NB4 (cell line): ENCODE data around the gene IGFBPL1.

Experiments
- MYC ChIP-seq: IDR thresholded peaks from 2 replicates; pipeline ENCODE4 v1.6.1; 2011; ENCODE audit warnings: low read depth, low read length
- POLR2A ChIP-seq: IDR thresholded peaks from 2 replicates; pipeline ENCODE4 v1.6.1; 2011; ENCODE audit warnings: mild to moderate bottlenecking; ENCODE audit not compliant: insufficient read length; ENCODE audit errors: extremely low read depth
- TF ChIP-seq, protein P1 (sequence below): IDR thresholded peaks from one replicate; pipeline ENCODE4 v1.5.1; 2012; ENCODE audit warnings: low read depth, low read length
- TF ChIP-seq, protein P2 (sequence below): IDR thresholded peaks from 2 replicates; pipeline ENCODE4 v1.6.1; 2011; ENCODE audit warnings: low read depth, low read length

DNA sequence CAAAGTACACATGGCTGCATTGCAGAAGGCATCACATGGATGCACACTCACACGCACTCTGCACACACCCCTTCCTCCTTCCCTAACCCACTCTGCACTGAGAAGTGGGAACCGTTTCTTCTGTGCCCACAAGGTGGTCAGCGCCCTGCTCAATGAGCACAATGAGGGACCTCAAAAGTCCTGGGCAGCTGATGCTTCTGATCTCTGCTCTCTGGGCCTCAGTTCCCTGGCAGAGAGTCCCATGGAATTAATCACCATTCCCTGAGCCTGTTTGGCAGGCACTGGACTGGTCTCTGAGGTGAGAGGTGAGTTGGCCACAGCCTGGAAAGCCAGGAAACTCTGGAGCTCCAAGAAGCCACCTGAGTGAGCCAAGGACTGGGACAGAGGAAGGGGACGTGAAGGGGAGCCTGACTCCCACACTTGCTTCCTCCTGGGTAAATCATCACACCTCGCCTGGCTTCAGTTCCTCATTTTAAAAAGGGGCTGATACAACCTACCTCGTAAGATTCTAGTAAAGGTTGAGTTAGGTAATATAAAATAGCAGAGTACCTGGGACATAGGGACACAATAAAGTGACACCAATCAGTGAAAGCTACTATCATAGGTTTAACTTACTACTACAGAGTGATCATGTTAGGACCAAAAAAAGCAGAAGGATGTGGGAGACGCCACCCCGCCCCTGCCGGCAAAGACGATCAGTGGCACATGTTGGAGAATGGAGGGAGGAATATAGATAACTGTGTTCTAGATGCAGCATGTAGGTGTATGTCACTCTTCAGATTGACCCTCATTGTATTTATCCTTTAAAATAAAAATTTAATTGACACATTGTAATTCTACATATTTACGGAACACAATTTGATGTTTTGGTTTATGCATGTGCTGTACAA lies 21.1 kb upstream of the IGFBPL1 start:
- TF ChIP-seq POLR2A (no peak), MYC (no peak)
- TF ChIP-seq, protein P1, sequence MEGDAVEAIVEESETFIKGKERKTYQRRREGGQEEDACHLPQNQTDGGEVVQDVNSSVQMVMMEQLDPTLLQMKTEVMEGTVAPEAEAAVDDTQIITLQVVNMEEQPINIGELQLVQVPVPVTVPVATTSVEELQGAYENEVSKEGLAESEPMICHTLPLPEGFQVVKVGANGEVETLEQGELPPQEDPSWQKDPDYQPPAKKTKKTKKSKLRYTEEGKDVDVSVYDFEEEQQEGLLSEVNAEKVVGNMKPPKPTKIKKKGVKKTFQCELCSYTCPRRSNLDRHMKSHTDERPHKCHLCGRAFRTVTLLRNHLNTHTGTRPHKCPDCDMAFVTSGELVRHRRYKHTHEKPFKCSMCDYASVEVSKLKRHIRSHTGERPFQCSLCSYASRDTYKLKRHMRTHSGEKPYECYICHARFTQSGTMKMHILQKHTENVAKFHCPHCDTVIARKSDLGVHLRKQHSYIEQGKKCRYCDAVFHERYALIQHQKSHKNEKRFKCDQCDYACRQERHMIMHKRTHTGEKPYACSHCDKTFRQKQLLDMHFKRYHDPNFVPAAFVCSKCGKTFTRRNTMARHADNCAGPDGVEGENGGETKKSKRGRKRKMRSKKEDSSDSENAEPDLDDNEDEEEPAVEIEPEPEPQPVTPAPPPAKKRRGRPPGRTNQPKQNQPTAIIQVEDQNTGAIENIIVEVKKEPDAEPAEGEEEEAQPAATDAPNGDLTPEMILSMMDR, result no peak
- TF ChIP-seq, protein P2, sequence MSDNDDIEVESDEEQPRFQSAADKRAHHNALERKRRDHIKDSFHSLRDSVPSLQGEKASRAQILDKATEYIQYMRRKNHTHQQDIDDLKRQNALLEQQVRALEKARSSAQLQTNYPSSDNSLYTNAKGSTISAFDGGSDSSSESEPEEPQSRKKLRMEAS, result no peak
